A549 treated with ZK216348 at 1 μM for 4 hours (cell line): ENCODE data around the gene PPP2R2B. TPM values are rescaled to one million over a fixed set of nuclear protein-coding genes. Genes with fewer than 3 reads are reported as not detected.

Experiments
- total RNA-seq: library from RNA; stranded (reverse); fragments of 200-300 nt; extraction: Qiagen RNA extraction; gene quantifications from 5 replicates; pipeline ENCODE4 v1.2.3, GENCODE V29; 2022; ENCODE audit warnings: low read depth

The PPP2R2B gene
- total RNA-seq = 0.09 to 0.19 TPM (median 0.09 TPM) in 3 of 5 replicates, not detected in the others

DNA sequence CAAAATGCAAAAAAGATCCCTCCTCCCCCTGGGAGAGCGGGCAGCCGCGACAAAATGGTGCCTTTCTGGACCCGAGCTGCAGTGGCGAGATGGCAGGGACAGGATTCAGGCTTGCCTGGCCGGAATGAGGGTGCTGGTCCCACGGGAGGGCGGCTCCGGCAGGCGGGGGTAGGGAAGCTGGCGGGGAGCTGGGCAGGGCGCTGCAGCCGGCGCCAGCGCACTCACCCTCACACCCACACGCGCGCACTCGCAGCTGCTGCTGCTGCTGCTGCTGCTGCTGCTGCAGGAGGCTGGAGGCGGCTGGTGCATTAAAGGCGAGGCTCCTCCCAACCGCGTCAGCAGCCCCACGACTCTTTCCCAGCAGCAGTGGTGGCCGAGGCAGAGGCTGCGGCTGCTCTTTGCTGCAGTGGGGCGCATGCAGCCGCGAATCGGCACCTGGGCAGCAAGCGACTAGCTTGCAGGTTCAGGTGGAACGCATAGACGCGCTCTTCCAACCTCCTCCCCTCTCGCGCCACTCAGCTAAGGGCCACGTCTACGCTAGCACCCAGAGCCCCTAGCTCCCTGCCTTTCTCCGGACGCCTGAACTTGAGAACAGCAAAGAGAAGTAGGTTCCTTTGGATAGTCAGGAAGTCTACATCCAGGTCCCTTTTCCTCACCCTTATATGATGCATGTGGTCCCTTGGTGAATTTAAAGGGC lies at the start of gene PPP2R2B:
PPP2R2B (minus strand) TSS at position 282 of the 697 bp plus-strand sequence.

